Activated naive CD4-positive, alpha-beta T cell treated with Interleukin-2 at 50 U/mL for 16 hours (primary cell): Measurements from ENCODE around the gene CDH2.

ENCODE experiments used
- DNase-seq: peaks from one replicate; pipeline ENCODE4 v3.0.0-alpha.2; 2020

The CDH2 gene

GRCh38 chr18:28039691-28040090 lies 137.2 kb downstream of the CDH2 start:
- no peak for DNase-seq

- DNase-seq: no peak
These were observed 137.9 kb downstream of the CDH2 start for GRCh38 chr18:28039078-28039477.

GRCh38 chr18:28036488-28036887 lies 140.4 kb downstream of the CDH2 start:
- no peak for DNase-seq

DNA sequence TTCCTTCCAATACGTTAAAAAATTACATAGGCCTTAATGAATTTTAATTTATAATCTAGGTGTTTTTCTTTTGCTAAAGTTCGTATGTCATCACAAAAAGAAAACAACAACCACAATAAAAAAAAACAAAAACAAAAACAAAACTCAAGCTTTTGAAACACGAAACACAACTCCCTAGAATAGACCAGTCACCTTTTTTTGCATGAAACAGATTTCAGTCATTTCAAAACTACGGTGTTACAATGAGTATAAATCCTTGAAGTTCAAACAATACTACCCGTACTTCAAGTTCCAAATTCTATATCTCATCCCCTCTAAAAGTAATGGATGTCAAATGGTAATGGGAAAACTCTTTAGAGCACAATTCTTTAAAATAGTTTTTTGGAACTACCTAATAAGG lies 142.4 kb downstream of the CDH2 start:
- no peak for DNase-seq

- DNase-seq: no peak
These were observed 144.8 kb downstream of the CDH2 start for GRCh38 chr18:28032177-28032576.

- DNase-seq: no peak
These were observed 146.5 kb downstream of the CDH2 start for GRCh38 chr18:28030458-28030857.

DNA sequence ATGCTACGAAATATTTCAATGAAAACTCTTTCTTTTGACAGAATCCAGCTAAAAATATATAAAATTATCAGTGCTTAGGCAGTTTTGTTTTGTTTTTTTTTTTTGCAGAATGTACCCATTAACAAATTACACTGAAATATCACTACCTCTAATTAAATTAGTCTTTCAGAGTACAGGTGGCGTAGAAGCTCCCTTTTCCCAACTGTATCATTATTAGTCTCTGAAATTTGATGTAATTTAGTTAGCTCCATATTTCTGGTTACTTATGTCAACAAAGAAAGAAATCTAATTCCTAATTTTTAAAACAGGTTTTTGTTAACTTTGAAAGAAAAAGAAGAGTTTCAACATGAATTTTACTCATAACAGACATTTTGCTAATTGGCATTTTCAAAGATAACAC lies 149.2 kb downstream of the CDH2 start:
- DNase-seq: no peak

GRCh38 chr18:28019425-28020108 lies 157.4 kb downstream of the CDH2 start:
- no peak for DNase-seq

DNA sequence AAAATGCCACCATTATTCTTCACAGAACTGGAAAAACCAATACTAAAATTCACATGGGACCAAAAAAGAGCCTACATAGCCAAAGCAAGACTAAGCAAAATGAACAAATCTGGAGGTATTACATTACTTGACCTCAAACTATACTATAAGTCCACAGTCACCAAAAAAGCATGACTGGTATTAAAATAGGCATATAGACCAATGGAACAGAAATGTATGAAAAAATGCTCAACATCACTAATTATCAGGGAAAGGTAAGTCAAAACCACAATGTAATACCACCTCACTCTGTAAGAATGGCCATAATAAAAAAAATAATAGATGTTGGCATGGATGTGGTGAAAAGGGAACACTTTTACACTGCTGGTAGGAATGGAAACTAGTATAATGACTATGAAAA lies 158.6 kb downstream of the CDH2 start:
- no peak for DNase-seq

DNA sequence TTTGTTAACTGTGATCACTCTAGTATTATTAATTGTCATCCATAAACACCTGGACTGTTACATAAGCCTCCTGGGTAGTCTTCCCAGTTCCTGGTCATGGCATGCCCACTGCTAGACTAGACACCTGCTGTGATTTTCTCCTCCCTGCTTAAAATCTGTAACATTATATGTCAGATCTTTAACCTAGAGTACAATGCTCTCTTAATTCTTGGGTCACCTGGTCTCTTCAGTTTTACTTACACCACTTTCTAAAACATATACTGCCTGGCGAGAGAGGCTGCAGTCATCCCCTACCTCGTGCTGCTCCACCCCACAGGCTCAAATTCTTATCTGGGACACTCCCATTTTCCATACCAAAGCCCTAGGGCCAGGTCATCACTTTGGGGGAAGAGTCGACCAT lies 161.3 kb downstream of the CDH2 start:
- DNase-seq: no peak

DNA sequence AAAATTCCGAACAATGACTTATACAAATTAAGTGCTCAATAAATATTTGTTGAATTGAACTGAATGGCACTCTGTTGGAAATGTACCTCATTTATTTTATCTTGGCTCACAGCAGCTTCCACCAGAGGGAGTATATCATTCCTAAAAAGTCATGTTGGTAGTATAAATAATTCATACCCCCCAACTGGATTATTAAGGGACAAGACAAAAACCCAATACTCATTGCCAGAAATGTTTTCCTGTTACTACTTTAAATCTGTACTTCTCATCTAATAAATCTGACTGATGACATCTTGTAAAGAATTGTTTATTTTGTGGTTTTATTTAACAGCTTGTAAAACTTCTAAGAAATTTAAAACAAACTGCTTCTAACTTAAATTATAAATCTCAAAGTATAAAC lies 163.9 kb downstream of the CDH2 start:
- DNase-seq: no peak

DNA sequence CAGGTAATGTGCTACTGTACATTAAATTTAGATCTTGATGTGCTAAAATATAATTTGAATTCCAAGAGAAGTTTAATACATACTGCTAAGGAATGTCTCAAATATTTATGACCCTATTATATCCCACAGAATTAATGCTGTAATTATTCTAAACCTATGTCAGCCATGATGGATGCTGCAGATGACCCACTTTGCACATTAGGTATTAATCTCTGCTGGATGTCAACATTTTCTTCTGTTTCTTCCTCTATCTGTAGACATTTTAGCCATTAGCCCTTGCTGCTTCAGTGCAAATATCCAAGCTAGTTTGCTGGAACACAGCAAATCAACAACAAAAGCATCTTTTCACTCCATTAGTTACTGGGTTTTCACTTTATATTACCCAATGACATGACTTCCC lies 164.6 kb downstream of the CDH2 start:
- no peak for DNase-seq

GRCh38 chr18:28009589-28009988 lies 167.3 kb downstream of the CDH2 start:
- no peak for DNase-seq

- no peak for DNase-seq
These were observed 169.1 kb downstream of the CDH2 start for GRCh38 chr18:28007841-28008240.

DNA sequence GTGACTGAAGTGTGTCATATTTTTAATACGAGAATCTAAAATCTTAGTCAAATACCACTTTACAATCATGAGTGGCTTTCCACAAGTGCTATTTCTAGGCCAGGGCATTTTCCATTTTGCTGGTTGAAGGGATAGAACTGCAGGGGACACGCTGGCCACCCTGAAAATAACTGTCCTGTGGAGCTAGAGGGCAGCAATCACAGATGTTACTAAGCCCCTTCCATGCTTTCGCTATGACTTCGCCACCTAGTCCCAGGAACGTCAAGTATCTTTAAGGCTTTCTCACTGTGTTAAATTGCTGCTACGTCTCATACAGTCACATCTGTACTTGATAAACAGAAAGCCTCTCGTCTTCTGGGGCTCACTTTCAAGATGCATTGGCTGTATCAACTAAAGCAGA lies 171.8 kb downstream of the CDH2 start:
- no peak for DNase-seq

GRCh38 chr18:28004606-28005005 lies 172.3 kb downstream of the CDH2 start:
- no peak for DNase-seq

- DNase-seq: no peak
These were observed 173.5 kb downstream of the CDH2 start for GRCh38 chr18:28003451-28003850.

GRCh38 chr18:28002841-28003240 lies 174.1 kb downstream of the CDH2 start:
- DNase-seq: no peak

- DNase-seq: no peak
These were observed 180.1 kb downstream of the CDH2 start for GRCh38 chr18:27996801-27997272.

GRCh38 chr18:27995770-27996502 lies 181.0 kb downstream of the CDH2 start:
- DNase-seq: no peak

- no peak for DNase-seq
These were observed 182.4 kb downstream of the CDH2 start for GRCh38 chr18:27994571-27994970.

DNA sequence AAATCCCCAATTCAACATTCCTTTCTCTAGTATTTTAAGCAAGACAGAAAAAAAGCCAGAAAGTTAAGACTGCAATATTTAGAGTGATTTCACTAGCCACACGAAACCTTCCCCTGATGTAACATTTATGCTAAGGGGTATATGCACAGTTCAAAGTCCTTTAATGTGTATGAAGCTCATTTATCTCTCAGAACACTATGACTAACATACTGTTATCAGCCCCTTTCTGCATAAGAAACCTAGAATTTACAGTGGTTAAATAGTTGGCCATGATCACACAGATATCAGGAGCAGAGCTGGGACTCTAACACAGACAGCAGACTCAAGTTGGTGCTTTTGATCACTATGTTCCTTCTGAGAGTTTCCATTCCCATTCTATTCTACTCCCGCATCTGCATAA lies 185.5 kb downstream of the CDH2 start:
- DNase-seq: no peak

DNA sequence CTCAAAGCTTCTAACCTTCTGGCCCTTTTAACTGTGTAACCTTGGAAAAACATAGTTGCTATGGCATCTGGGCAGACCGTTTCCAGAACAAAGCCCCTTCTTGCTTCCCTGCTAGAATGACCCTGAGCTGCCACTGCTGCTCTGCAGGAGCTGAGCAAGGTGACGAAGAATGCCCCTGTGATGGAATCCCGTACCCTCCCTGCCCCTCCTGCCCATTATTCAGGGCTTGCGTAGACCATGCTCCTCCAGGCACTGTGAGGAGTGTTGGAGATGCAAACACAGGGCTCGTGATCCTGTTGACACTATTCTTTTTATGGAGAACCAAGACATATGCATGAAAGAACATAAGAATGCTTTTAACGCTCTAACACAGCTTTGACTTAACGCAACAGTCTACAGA lies 191.1 kb downstream of the CDH2 start:
- DNase-seq: no peak

GRCh38 chr18:27983780-27984179 lies 193.2 kb downstream of the CDH2 start:
- no peak for DNase-seq
